ENCODE measurements around the gene KLB. TPM values are rescaled to one million over a fixed set of nuclear protein-coding genes. Genes with fewer than 3 reads are reported as not detected.

Gene KLB
- total RNA-seq, 4 donors from 2014 or later, result 0.34 to 0.48 (median 0.38) TPM; not detected in 1

DNA sequence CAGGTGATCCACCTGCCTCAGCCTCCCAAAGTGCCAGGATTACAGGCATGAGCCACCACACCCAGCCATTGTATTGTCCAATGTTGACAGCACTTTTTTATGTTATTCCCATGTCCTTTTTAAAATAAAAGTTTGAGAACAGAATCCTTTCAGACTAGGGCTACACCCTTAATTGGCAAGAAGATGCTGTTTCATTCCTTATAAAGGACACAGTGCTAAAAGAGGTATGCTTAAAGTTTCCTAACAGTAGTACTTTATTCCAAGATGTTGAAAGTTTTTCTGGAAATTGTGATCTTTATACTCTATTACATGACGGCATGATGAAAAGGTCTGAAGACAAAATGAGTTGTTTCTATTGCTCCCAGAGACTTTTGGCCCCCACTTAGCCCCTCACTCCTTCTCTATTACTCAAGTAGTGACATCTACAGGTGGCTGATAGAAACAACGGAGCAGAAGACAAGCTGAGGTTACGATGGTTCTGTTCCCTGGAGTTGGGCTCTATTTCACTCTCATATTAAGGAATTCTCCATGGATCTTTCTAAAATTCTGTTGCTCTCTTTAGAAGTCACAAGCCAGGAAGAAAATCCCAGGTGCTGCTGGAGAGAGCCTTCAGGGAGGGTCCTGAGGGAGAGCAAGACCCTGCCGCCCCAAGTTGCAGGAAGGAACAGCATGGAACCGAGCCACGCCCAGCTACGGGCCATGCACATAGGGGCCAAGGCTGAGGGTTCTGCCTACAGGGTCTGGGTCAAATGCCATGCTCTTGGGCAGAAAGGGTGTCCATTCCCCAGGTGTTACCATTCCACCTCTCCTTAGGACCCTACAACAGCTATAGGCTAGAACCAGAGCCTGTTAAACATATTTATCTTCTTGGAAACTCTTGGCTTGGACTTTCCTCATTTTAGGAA lies 29.2 kb downstream of the KLB start:
- Histone ChIP-seq H3K27me3 (no peaks in the 10 kb centered on the region), H3K9me3 (no peaks in the 10 kb centered on the region), H3K36me3 (no peaks in the 10 kb centered on the region), H3K27ac (no peak overlapping the region), H3K4me3 (no peak overlapping the region), H3K4me1 (no peaks in the 10 kb centered on the region)
- no peak for DNase-seq
- no peak for TF ChIP-seq POLR2A (IDR thresholded peaks at IDR 0.05)
- TF ChIP-seq, protein P1, sequence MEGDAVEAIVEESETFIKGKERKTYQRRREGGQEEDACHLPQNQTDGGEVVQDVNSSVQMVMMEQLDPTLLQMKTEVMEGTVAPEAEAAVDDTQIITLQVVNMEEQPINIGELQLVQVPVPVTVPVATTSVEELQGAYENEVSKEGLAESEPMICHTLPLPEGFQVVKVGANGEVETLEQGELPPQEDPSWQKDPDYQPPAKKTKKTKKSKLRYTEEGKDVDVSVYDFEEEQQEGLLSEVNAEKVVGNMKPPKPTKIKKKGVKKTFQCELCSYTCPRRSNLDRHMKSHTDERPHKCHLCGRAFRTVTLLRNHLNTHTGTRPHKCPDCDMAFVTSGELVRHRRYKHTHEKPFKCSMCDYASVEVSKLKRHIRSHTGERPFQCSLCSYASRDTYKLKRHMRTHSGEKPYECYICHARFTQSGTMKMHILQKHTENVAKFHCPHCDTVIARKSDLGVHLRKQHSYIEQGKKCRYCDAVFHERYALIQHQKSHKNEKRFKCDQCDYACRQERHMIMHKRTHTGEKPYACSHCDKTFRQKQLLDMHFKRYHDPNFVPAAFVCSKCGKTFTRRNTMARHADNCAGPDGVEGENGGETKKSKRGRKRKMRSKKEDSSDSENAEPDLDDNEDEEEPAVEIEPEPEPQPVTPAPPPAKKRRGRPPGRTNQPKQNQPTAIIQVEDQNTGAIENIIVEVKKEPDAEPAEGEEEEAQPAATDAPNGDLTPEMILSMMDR (IDR thresholded peaks at IDR 0.05), result no peak
- WGBS, 2 donors, result 40 to 65% methylated on average over 4 to 7 of the region's 7 CpGs
- intact Hi-C loops (cut with DNase I), result no loop called here

DNA sequence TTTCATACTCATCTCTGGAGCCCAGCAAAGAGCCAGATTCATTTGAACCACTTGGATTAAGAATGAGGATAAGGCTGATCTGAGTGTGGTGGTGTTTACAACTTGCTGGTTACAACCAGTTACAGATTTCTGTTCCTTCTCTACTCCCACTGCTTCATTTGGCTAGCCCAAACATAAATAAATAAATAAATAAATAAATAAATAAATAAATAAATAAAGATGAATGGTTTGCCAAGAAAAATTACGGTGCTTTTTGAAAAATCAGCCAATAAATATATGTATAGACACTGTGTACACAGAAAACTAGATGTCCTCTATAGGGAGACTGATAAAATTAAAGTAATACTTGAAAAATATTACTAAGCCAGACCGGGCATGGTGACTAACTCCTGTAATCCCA lies 34.9 kb downstream of the KLB start:
- WGBS, 2 donors, result 62 to 77% methylated on average over 2 of the region's 2 CpGs
- Histone ChIP-seq H3K4me1 (peaks cover 0 to 11% (median 1%) of the 10 kb centered on the region in 3 donors), H3K27me3 (no peaks in the 10 kb centered on the region), H3K4me3 (no peak overlapping the region), H3K27ac (no peak overlapping the region), H3K36me3 (no peaks in the 10 kb centered on the region), H3K9me3 (no peaks in the 10 kb centered on the region)
- TF ChIP-seq, protein P1 (IDR thresholded peaks at IDR 0.05), result no peak
- TF ChIP-seq POLR2A (IDR thresholded peaks at IDR 0.05), result no peak
- intact Hi-C loops (cut with DNase I), result no loop called here
- DNase-seq, result no peak

DNA sequence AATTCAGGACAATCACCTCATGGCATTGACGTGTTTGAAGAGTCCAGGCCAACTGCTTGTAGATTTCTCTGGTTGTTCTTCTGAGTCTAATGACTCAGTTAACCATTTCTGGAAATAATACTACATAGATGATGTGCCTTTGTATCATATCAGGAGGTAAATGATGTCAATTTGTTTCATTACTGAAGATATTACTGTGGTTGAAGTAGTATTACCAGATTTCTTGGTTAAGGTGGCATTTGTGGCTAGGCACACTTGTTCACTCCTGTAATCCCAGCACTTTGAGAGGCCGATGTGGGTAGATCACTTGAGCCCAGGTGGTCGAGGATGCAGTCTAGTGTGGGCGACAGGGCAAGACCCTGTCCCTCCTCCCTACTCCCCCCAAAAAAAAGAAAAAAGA lies 36.3 kb downstream of the KLB start:
- intact Hi-C loops (cut with DNase I), result no loop called here
- Histone ChIP-seq H3K9me3 (no peaks in the 10 kb centered on the region), H3K4me1 (peaks cover 4 to 25% (median 8%) of the 10 kb centered on the region in 3 donors), H3K36me3 (no peaks in the 10 kb centered on the region), H3K27ac (no peak overlapping the region), H3K27me3 (no peaks in the 10 kb centered on the region), H3K4me3 (no peak overlapping the region)
- TF ChIP-seq, protein P1 (IDR thresholded peaks at IDR 0.05), result no peak
- DNase-seq, result no peak
- WGBS, 2 donors, result 61 to 75% methylated on average over 4 of the region's 4 CpGs

DNA sequence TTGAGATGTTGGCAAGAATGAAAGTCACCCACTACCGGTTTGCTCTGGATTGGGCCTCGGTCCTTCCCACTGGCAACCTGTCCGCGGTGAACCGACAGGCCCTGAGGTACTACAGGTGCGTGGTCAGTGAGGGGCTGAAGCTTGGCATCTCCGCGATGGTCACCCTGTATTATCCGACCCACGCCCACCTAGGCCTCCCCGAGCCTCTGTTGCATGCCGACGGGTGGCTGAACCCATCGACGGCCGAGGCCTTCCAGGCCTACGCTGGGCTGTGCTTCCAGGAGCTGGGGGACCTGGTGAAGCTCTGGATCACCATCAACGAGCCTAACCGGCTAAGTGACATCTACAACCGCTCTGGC lies 39.7 kb downstream of the KLB start:
- H3K36me3 ChIP-seq, result peaks cover 0 to 15% (median under 1%) of the 10 kb centered on the region in 3 donors
- H3K4me1 ChIP-seq, result peaks cover 4 to 25% (median 8%) of the 10 kb centered on the region in 3 donors
- H3K27ac ChIP-seq, result peak overlapping the region; percentile 18 to 87 (median 67)
- peak overlapping the region; percentile 39 to 64 (median 54) for H3K4me3 ChIP-seq
- no peaks in the 10 kb centered on the region for H3K9me3 ChIP-seq
- intact Hi-C loops (cut with DNase I), result no loop called here
- TF ChIP-seq, protein P1 (IDR thresholded peaks at IDR 0.05), result no peak
- no peak for TF ChIP-seq POLR2A (IDR thresholded peaks at IDR 0.05)
- 97 to 98% methylated on average over 6 to 9 of the region's 20 CpGs for WGBS, 2 donors
- no peak for DNase-seq
- no peaks in the 10 kb centered on the region for H3K27me3 ChIP-seq

DNA sequence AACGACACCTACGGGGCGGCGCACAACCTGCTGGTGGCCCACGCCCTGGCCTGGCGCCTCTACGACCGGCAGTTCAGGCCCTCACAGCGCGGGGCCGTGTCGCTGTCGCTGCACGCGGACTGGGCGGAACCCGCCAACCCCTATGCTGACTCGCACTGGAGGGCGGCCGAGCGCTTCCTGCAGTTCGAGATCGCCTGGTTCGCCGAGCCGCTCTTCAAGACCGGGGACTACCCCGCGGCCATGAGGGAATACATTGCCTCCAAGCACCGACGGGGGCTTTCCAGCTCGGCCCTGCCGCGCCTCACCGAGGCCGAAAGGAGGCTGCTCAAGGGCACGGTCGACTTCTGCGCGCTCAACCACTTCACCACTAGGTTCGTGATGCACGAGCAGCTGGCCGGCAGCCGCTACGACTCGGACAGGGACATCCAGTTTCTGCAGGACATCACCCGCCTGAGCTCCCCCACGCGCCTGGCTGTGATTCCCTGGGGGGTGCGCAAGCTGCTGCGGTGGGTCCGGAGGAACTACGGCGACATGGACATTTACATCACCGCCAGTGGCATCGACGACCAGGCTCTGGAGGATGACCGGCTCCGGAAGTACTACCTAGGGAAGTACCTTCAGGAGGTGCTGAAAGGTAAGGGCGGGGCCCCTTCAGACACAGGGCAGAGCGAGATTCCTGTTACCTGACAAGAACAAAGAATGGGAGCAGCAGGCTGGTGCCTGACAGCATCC lies 40.3 kb downstream of the KLB start:
- peak overlapping the region; percentile 18 to 87 (median 67) for H3K27ac ChIP-seq
- peaks cover 0 to 20% (median 6%) of the 10 kb centered on the region in 3 donors for H3K36me3 ChIP-seq
- H3K27me3 ChIP-seq, result no peaks in the 10 kb centered on the region
- intact Hi-C loops (cut with DNase I), result no loop called here
- DNase-seq, result peak; percentile 16
- peak overlapping the region; percentile 39 to 64 (median 54) for H3K4me3 ChIP-seq
- no peak for TF ChIP-seq POLR2A (IDR thresholded peaks at IDR 0.05)
- TF ChIP-seq, protein P1 (IDR thresholded peaks at IDR 0.05), result peak in 3 of 6 experiments; percentile 21 to 42 (median 23)
- no peaks in the 10 kb centered on the region for H3K9me3 ChIP-seq
- WGBS, 2 donors, result 1 to 13% methylated on average over 6 to 37 of the region's 61 CpGs
- peaks cover 4 to 25% (median 8%) of the 10 kb centered on the region in 3 donors for H3K4me1 ChIP-seq
